Measurements from ENCODE around the gene CELSR1. TPM values are rescaled to one million over a fixed set of nuclear protein-coding genes. Genes with fewer than 3 reads are reported as not detected.
"Not testable (repeated sequence)": the region's sequence is repeated elsewhere in the genome, so short reads cannot be mapped to it uniquely, and the experiment has no call there.

The CELSR1 gene
- total RNA-seq, 1 donor from 2014 or later, result 18.8 TPM

DNA sequence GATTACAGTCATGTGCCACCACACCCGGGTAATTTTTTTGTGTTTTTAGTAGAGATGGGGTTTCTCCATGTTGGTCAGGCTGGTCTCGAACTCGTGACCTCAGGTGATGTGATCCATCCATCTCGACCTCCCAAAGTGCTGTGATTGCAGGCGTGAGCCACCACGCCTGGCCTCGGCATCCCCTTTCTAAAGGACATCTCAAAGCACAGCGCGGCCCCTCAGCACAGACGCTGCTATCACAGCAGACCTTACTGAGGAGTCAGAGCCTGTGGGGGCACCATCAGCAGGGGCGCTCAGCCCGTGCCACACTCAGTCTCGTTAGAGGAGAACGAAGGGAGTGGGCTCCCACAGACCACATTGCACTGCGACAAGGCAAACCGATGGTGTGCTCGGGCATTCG, 19.4 kb downstream of the CELSR1 start:
- TF ChIP-seq, protein P1, sequence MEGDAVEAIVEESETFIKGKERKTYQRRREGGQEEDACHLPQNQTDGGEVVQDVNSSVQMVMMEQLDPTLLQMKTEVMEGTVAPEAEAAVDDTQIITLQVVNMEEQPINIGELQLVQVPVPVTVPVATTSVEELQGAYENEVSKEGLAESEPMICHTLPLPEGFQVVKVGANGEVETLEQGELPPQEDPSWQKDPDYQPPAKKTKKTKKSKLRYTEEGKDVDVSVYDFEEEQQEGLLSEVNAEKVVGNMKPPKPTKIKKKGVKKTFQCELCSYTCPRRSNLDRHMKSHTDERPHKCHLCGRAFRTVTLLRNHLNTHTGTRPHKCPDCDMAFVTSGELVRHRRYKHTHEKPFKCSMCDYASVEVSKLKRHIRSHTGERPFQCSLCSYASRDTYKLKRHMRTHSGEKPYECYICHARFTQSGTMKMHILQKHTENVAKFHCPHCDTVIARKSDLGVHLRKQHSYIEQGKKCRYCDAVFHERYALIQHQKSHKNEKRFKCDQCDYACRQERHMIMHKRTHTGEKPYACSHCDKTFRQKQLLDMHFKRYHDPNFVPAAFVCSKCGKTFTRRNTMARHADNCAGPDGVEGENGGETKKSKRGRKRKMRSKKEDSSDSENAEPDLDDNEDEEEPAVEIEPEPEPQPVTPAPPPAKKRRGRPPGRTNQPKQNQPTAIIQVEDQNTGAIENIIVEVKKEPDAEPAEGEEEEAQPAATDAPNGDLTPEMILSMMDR (IDR thresholded peaks at IDR 0.05; ENCODE audit: unreplicated experiment), result no peak
- Mint-ChIP-seq H3K4me3 (no peak overlapping the region), H3K4me1 (peaks cover 5% of the 10 kb centered on the region), H3K36me3 (no peaks in the 10 kb centered on the region), H3K27me3 (ENCODE audit: low read depth) (no peaks in the 10 kb centered on the region), H3K9me3 (no peaks in the 10 kb centered on the region), H3K27ac (no peak overlapping the region)
- no peak for DNase-seq (ENCODE audit: low spot score in 2 of 2, unreplicated experiment in 2 of 2)

DNA sequence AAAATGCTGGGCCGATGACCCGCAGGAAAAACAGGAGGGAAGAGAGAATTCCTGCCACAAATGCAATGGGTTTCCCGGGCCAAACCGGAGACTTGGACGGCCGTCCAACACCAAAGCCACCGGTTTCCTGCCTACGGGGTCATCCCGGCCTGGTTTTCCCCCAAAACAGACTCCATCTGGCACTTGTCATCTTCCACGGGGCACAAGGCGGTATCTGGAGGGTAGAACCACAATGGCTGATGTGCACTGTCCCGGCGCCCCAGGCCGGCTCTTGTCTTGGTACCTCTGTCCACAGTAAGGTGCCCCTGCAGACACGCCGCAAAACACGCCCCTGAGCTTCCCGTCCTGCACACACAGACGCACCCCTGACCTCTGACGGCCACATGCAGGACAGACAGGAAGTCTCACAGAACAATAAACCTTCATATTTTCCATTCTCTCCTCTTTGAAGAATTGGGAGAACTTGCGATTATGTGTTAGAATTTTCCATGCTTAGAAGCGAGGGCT, 20.1 kb downstream of the CELSR1 start:
- no peak overlapping the region for H3K27ac Mint-ChIP-seq
- no peaks in the 10 kb centered on the region for H3K27me3 Mint-ChIP-seq (ENCODE audit: low read depth)
- TF ChIP-seq, protein P1 (IDR thresholded peaks at IDR 0.05; ENCODE audit: unreplicated experiment), result no peak
- H3K9me3 Mint-ChIP-seq, result no peaks in the 10 kb centered on the region
- H3K4me3 Mint-ChIP-seq, result no peak overlapping the region
- H3K36me3 Mint-ChIP-seq, result no peaks in the 10 kb centered on the region
- no peak for DNase-seq (ENCODE audit: low spot score in 2 of 2, unreplicated experiment in 2 of 2)
- no peaks in the 10 kb centered on the region for H3K4me1 Mint-ChIP-seq

DNA sequence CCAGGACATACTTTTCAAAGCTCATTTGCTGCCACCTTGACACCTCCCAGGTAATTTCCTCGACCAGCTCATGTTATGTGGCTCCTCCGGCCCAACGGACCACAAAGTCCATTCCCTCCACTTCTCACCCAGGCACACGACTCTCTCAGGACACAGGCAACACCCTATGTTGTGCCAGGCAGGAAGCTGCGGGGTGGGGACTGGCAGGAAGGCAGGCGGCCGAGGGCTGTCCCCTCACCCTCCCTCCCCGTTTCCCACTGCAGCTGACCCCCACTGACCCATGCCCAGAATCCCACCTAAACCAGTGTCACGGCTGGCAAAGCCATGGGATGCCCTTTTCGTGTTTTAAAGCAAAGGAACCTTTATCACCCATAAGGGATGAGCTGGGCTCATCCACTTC, 20.8 kb downstream of the CELSR1 start:
- no peaks in the 10 kb centered on the region for H3K4me1 Mint-ChIP-seq
- no peaks in the 10 kb centered on the region for H3K27me3 Mint-ChIP-seq (ENCODE audit: low read depth)
- TF ChIP-seq, protein P1 (IDR thresholded peaks at IDR 0.05; ENCODE audit: unreplicated experiment), result no peak
- no peaks in the 10 kb centered on the region for H3K9me3 Mint-ChIP-seq
- no peak overlapping the region for H3K27ac Mint-ChIP-seq
- DNase-seq (ENCODE audit: low spot score in 2 of 2, unreplicated experiment in 2 of 2), result no peak
- H3K36me3 Mint-ChIP-seq, result no peaks in the 10 kb centered on the region
- no peak overlapping the region for H3K4me3 Mint-ChIP-seq

DNA sequence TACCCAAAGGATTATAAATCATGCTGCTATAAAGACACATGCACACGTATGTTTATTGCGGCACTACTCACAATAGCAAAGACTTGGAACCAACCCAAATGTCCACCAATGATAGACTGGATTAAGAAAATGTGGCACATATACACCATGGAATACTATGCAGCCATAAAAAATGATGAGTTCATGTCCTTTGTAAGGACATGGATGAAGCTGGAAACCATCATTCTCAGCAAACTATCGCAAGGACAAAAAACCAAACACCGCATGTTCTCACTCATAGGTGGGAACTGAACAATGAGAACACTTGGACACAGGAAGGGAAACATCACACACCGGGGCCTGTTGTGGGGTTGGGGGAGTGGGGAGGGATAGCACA, 21.3 kb downstream of the CELSR1 start:
- not testable (repeated sequence) for H3K9me3 Mint-ChIP-seq; H3K4me1 Mint-ChIP-seq; DNase-seq (ENCODE audit: low spot score in 2 of 2, unreplicated experiment in 2 of 2); H3K4me3 Mint-ChIP-seq; H3K27me3 Mint-ChIP-seq (ENCODE audit: low read depth); H3K36me3 Mint-ChIP-seq; H3K27ac Mint-ChIP-seq

DNA sequence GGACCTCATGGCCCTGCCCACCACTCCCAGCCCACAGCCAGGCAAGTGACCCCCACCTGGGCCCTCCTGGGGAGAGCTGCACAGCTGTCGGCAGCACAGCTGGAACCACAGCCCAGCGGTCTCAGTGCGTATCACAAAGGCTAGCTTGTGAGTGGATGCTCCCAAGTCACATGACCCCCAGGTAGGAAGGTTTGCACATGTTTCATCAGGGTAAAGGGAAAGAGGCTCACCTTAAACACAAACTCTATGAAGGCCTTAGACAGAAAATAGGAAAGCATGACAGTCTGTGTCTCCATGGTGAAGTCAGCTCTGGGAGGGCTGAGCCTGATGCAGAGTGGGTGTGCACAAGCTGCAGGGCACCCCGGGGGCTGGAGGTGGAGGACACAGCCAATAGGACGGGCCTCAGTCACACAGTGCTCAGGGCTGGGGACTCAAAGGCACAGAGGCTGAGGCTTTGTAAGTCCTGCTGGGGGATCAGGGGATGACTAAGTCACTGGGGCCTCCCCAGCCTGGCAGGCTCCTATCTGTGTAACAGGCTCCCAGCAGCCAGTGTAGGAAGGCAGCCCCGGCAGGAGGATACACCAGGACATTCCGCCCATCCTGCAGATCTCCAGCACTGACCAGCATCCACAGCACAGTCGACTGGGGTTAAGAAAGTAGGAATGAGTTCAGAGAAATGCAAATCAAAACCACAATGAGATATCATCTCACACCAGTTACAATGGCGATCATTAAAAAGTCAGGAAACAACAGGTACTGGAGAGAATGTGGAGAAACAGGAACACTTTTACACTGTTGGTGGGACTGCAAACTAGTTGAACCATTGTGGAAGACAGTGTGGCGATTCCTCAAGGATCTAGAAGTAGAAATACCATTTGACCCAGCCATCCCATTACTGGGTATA, 22.0 kb downstream of the CELSR1 start:
- no peak overlapping the region for H3K27ac Mint-ChIP-seq
- H3K4me3 Mint-ChIP-seq, result no peak overlapping the region
- no peaks in the 10 kb centered on the region for H3K27me3 Mint-ChIP-seq (ENCODE audit: low read depth)
- no peaks in the 10 kb centered on the region for H3K4me1 Mint-ChIP-seq
- TF ChIP-seq, protein P1 (IDR thresholded peaks at IDR 0.05; ENCODE audit: unreplicated experiment), result no peak
- no peak for DNase-seq (ENCODE audit: low spot score in 2 of 2, unreplicated experiment in 2 of 2)
- no peaks in the 10 kb centered on the region for H3K36me3 Mint-ChIP-seq
- no peaks in the 10 kb centered on the region for H3K9me3 Mint-ChIP-seq

DNA sequence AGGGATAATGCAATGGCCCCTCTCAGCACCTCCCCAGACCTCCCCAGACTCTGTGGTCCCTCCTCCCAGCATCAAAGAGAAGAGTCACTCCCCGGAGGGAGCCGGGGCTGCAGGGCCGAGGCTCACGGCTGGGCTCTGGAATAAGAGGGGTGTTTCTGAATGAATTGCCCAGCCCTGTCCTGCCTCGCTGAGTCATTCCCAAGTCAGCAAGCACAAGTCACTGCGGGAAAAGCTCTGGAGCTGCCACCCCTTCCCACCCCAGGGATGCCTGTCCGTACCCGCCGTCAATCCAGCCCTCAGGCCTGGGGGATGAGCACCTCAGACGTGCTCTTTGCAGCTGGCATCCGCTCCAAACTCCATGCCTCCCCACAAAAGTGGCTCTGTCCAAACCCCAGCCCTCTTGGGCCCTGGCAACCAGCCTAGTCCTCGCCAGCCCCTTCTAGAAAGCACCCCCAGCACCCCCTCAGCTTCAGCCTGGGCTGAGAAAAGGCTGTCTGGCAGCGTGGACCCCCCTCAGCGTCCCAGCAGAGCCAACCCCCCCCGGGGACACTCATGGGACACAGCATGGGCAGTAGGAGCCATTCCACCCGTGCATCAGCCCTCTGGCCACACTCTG, 22.7 kb downstream of the CELSR1 start:
- H3K4me3 Mint-ChIP-seq, result no peak overlapping the region
- TF ChIP-seq, protein P1 (IDR thresholded peaks at IDR 0.05; ENCODE audit: unreplicated experiment), result no peak
- no peak for DNase-seq (ENCODE audit: low spot score in 2 of 2, unreplicated experiment in 2 of 2)
- no peaks in the 10 kb centered on the region for H3K36me3 Mint-ChIP-seq
- no peaks in the 10 kb centered on the region for H3K27me3 Mint-ChIP-seq (ENCODE audit: low read depth)
- no peak overlapping the region for H3K27ac Mint-ChIP-seq
- H3K4me1 Mint-ChIP-seq, result no peaks in the 10 kb centered on the region
- no peaks in the 10 kb centered on the region for H3K9me3 Mint-ChIP-seq
